Embryonic facial prominence (tissue), 1 donor: ENCODE results near the gene SUN1.
"Not testable (repeated sequence)": the region's sequence is repeated elsewhere in the genome, so short reads cannot be mapped to it uniquely, and the experiment has no call there.

Experiments used
- DNase-seq: peaks from one replicate; pipeline ENCODE4 v3.0.0-alpha.2; 2016; ENCODE audit errors: extremely low spot score

Gene SUN1

GRCh38 chr7:854118-854775, 22.0 kb downstream of the SUN1 start:
- DNase-seq: no peak

- no peak for DNase-seq
Measured at GRCh38 chr7:855686-856369, 23.6 kb downstream of the SUN1 start.

GRCh38 chr7:856444-857095, 24.3 kb downstream of the SUN1 start:
- no peak for DNase-seq

DNA sequence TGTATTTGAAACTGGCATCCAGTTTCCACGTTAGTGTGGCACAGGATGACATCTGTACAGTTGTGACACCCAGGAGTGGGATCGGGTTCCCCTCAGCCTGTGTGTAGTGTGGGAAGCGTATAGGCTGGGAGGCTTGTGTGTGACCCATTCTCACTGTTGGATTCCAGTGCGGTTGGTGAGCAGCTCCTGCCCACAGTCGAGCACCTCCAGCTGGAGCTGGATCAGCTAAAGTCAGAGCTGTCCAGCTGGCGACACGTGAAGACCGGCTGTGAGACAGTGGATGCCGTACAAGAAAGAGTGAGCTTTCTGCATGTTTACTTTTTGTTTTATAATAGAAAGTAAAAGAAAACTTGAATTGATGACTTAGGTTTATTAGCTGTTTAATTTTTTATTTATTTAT, 25.4 kb downstream of the SUN1 start:
- DNase-seq: no peak

- DNase-seq: no peak
Measured at GRCh38 chr7:859359-860030, 27.2 kb downstream of the SUN1 start.

DNA sequence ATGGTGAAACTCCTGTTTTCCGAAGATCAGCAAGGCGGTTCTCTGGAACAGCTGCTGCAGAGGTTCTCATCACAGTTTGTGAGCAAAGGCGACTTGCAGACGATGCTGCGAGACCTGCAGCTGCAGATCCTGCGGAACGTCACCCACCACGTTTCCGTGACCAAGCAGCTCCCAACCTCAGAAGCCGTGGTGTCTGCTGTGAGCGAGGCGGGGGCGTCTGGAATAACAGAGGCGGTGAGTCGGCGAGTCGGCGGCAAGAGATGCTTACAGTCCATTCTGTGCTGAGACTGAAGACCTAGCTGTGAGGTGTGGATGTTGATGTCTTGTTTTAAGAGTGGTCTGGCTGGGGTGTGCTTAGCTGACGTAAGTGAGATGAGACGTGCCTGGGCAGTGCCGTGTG, 27.9 kb downstream of the SUN1 start:
- no peak for DNase-seq

GRCh38 chr7:861222-861621, 28.9 kb downstream of the SUN1 start:
- no peak for DNase-seq

DNA sequence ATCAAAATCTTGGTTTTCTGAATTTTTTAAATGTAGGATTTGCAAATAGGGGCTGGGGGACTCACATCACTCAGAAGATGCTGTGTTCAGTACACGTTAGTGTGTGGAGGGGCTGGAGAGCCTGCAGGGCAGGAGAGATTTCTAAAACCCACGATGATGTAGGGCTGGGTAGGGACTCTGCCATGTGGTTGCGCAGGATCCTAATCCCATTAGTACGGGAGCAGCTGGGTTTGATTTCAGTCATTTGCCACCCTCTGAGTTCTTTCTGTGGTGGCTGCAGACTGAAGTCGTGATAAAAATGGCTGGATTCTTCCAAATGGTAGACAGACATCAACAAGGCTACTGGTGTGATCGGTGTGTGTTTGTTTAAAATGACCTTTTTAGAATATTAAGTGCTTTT, 29.9 kb downstream of the SUN1 start:
- DNase-seq: no peak

- DNase-seq: no peak
Measured at GRCh38 chr7:863106-863505, 30.8 kb downstream of the SUN1 start.

DNA sequence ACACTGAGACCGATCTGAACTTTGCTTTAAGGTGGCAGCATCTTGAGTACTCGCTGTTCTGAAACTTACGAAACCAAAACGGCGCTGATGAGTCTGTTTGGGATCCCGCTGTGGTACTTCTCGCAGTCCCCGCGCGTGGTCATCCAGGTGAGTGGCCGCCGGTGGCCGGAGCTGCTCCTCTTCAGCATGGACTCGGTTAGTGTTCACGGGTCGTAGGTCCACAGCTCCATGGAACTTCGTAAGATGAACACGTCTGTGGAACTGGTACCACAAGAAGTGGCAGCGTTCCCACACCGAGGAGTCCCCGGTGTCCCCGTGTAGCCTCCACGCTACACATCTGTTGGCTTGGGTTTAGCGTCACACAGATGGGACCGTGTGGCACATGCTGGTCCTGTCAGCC, 33.6 kb downstream of the SUN1 start:
- no peak for DNase-seq

GRCh38 chr7:867001-867405, 34.7 kb downstream of the SUN1 start:
- no peak for DNase-seq

GRCh38 chr7:867406-868188, 35.3 kb downstream of the SUN1 start:
- no peak for DNase-seq

DNA sequence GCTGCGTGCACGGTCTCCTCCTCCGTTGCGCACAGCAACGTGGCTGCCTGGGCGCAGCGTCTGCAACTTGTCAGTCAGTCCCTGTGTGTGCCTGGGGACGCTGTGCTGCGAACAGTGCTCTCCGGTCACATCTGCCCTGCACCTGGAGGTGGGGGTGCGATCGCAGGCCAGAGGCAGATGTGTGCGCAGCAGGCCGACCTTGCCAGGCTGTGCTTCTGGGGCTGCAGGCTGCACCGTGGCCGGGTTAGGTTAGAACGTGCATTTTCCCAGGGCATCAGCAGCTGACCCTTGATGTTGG, 35.9 kb downstream of the SUN1 start:
- DNase-seq: no peak

- DNase-seq: no peak
Measured at GRCh38 chr7:869348-869747, 37.1 kb downstream of the SUN1 start.

DNA sequence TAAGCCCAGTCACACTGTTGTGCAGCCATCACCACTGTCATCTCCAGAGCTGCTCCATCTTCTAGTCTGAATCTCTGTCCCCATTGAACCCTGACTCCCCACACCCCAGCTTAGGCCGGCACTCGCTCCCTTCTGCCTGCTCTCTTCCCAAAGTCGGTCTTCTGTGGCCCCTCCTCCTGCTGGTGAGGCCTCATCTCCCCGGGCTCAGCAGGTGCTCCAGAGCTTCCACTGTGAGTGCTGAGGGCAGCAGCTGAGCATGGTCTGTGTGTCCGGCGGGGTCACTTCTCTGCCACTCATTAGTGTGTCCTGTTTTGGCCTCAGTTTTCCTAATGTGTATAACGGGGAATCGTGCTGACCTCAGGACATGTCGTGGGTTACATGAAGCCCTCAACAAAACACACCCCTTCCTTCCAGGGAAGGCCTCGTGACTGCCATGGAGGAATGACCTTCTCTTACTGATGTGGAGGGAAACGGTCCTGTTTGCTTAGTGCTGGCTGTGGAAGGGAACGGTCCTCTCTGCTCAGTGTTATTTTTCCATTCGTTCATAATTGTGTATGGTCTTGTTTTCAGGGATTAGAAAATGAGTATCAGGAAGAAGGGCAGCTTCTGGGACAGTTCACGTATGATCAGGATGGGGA, 39.7 kb downstream of the SUN1 start:
- DNase-seq: no peak

GRCh38 chr7:872685-873084, 40.4 kb downstream of the SUN1 start:
- DNase-seq: not testable (repeated sequence)

GRCh38 chr7:873367-874002, 41.2 kb downstream of the SUN1 start:
- no peak for DNase-seq

DNA sequence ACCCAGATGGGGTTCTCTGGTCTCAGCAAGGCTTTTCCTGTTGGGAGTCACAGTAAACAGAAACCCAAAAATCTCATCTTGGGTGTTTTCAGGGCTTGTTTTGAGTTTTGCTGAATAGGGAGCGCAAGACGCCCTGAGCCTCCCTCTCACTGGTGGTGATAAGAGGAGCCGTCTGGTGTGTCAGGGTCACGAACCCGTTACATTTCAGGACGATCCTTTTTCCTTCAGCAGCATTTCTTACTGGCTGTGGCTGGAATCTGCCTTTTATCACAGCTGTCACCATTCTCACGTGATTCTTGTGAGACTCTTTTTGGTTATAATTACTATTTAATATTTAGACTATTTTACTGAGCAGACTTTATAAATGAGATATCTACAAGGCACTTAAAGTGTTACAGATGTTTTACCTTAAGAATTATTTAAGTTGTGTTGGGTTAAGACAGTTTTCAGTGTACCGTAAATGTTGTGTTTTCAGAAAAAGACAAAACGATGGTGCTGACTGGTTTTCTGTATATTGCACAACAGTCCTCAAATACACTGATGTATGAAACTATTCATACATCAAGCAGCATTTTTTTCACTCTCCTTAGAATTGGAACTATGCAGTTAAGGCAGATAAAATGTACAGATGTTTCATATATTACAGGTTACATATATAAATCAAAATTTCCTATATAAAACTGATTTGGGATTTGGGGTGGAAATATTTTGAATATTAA, 41.9 kb downstream of the SUN1 start:
- DNase-seq: no peak

DNA sequence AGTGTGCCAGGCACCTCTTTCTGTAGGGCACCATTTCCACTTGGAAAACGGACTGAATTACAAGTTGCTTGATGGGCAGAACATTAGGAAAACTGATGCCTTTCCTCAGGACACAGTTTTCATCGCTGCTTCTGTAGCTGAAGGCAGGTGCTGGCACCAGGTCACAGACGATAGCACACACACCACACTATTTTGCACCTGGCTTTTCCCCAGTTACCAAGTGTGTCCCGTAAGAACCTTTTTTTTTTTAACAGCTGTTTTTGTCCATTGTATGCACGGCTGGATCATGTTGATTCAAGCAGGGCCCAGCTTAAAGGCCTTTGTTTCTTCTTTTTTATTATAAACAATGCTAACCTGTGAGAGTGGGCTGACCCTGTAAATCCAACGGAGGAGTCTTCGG, 42.8 kb downstream of the SUN1 start:
- DNase-seq: no peak

- no peak for DNase-seq
Measured at GRCh38 chr7:875476-876076, 43.3 kb downstream of the SUN1 start.
